Measurements from ENCODE around the gene NFE2L1.
"Not testable (repeated sequence)": the region's sequence is repeated elsewhere in the genome, so short reads cannot be mapped to it uniquely, and the experiment has no call there.

NFE2L1 gene

GRCh38 chr17:48066656-48067055, 18.5 kb downstream of the NFE2L1 start:
- in situ Hi-C loops (cut with MboI; ENCODE audit: low sequenced_read_pairs): no loop called here

GRCh38 chr17:48067245-48067644, 19.1 kb downstream of the NFE2L1 start:
- in situ Hi-C loops (cut with MboI; ENCODE audit: low sequenced_read_pairs): no loop called here

- in situ Hi-C loops (cut with MboI; ENCODE audit: low sequenced_read_pairs): not testable (repeated sequence)
Measured at GRCh38 chr17:48067808-48068207, 19.6 kb downstream of the NFE2L1 start.

- in situ Hi-C loops (cut with MboI; ENCODE audit: low sequenced_read_pairs): no loop called here
Measured at GRCh38 chr17:48068491-48068961, 20.4 kb downstream of the NFE2L1 start.

GRCh38 chr17:48070195-48070594, 22.0 kb downstream of the NFE2L1 start:
- in situ Hi-C loops (cut with MboI; ENCODE audit: low sequenced_read_pairs): loop anchor here (5.0 kb wide), 1 partner anchor 33 kb away; the partner anchor contains the start of gene COPZ2

GRCh38 chr17:48071654-48072053, 23.5 kb downstream of the NFE2L1 start:
- in situ Hi-C loops (cut with MboI; ENCODE audit: low sequenced_read_pairs): loop anchor here (5.0 kb wide), 1 partner anchor 34 kb away; the partner anchor contains the start of gene COPZ2

GRCh38 chr17:48072811-48073210, 24.7 kb downstream of the NFE2L1 start:
- in situ Hi-C loops (cut with MboI; ENCODE audit: low sequenced_read_pairs): loop anchor here (5.0 kb wide), 1 partner anchor 36 kb away; the partner anchor contains the start of gene COPZ2

- in situ Hi-C loops (cut with MboI; ENCODE audit: low sequenced_read_pairs): loop anchor here (5.0 kb wide), 1 partner anchor 36 kb away; the partner anchor contains the start of gene COPZ2
Measured at GRCh38 chr17:48073566-48074094, 25.5 kb downstream of the NFE2L1 start.

GRCh38 chr17:48074322-48075081, 26.3 kb downstream of the NFE2L1 start:
- in situ Hi-C loops (cut with MboI; ENCODE audit: low sequenced_read_pairs): loop anchor here (5.0 kb wide), 1 partner anchor 37 kb away; the partner anchor contains the start of gene COPZ2

GRCh38 chr17:48077152-48077551, 29.0 kb downstream of the NFE2L1 start:
- in situ Hi-C loops (cut with MboI; ENCODE audit: low sequenced_read_pairs): not testable (repeated sequence)

GRCh38 chr17:48081858-48082257, 33.7 kb downstream of the NFE2L1 start:
- in situ Hi-C loops (cut with MboI; ENCODE audit: low sequenced_read_pairs): no loop called here

GRCh38 chr17:48084932-48085331, 36.8 kb downstream of the NFE2L1 start:
- in situ Hi-C loops (cut with MboI; ENCODE audit: low sequenced_read_pairs): no loop called here

- in situ Hi-C loops (cut with MboI; ENCODE audit: low sequenced_read_pairs): no loop called here
Measured at GRCh38 chr17:48093341-48094045, 45.3 kb downstream of the NFE2L1 start.

GRCh38 chr17:48095611-48096010, 47.5 kb downstream of the NFE2L1 start:
- in situ Hi-C loops (cut with MboI; ENCODE audit: low sequenced_read_pairs): no loop called here

GRCh38 chr17:48100160-48100559, 52.0 kb downstream of the NFE2L1 start:
- in situ Hi-C loops (cut with MboI; ENCODE audit: low sequenced_read_pairs): no loop called here

- in situ Hi-C loops (cut with MboI; ENCODE audit: low sequenced_read_pairs): no loop called here
Measured at GRCh38 chr17:48100591-48101011, 52.4 kb downstream of the NFE2L1 start.

- in situ Hi-C loops (cut with MboI; ENCODE audit: low sequenced_read_pairs): no loop called here
Measured at GRCh38 chr17:48101012-48101720, 53.0 kb downstream of the NFE2L1 start, which contains the start of gene CBX1. Gene CBX1 (minus strand): TSS chr17:48101478. CDS start chr17:48077004, 24,474 bp downstream.

- in situ Hi-C loops (cut with MboI; ENCODE audit: low sequenced_read_pairs): no loop called here
Measured at GRCh38 chr17:48102043-48102750, 54.0 kb downstream of the NFE2L1 start.

GRCh38 chr17:48102798-48103715, 54.9 kb downstream of the NFE2L1 start:
- in situ Hi-C loops (cut with MboI; ENCODE audit: low sequenced_read_pairs): no loop called here
